MM.1S (cell line): ENCODE results near the gene PRR3.

Experiments used
- DNase-seq: peaks from one replicate; pipeline ENCODE4 v3.0.0-alpha.2; 2015
- H2AFZ ChIP-seq: fragments of 300-600 bp; sonication (generic); 2 replicates; pipeline ENCODE4 v1.6.0; 2016; ENCODE audit warnings: antibody characterized with exemption, low read length
- H3F3A ChIP-seq: fragments of 300-600 bp; sonication (generic); 2 replicates; pipeline ENCODE4 v1.6.1; 2016; ENCODE audit warnings: mild to moderate bottlenecking, antibody characterized with exemption, low read length, moderate library complexity, mixed read lengths; ENCODE audit not compliant: insufficient read depth
- H3K27ac ChIP-seq: fragments of 300-600 bp; sonication (generic); 2 replicates; pipeline ENCODE4 v1.5.1; 2016; ENCODE audit warnings: mild to moderate bottlenecking, low read length
- H3K27me3 ChIP-seq: fragments of 300-600 bp; sonication (generic); replicated peaks from 2 replicates; pipeline ENCODE4 v1.6.0; 2016; ENCODE audit warnings: low read length; ENCODE audit not compliant: insufficient read depth
- H3K36me3 ChIP-seq: fragments of 300-600 bp; sonication (generic); replicated peaks from 2 replicates; pipeline ENCODE4 v1.6.1; 2016; ENCODE audit warnings: mild to moderate bottlenecking, low read length, mixed read lengths; ENCODE audit not compliant: insufficient read depth
- H3K4me1 ChIP-seq: fragments of 300-600 bp; sonication (generic); 2 replicates; pipeline ENCODE4 v1.6.1; 2016; ENCODE audit warnings: low read length, mixed read lengths
- H3K4me2 ChIP-seq: fragments of 300-600 bp; sonication (generic); 2 replicates; pipeline ENCODE4 v1.6.0; 2016; ENCODE audit warnings: low read depth, low read length
- H3K4me3 ChIP-seq: fragments of 300-600 bp; sonication (generic); 2 replicates; pipeline ENCODE4 v1.5.1; 2016; ENCODE audit warnings: low read length, mixed read lengths
- H3K79me2 ChIP-seq: fragments of 300-600 bp; sonication (generic); 2 replicates; pipeline ENCODE4 v1.6.1; 2016; ENCODE audit warnings: mixed run types, low read length, mixed read lengths
- H3K9ac ChIP-seq: fragments of 300-600 bp; sonication (generic); 2 replicates; pipeline ENCODE4 v1.6.1; 2016; ENCODE audit warnings: low read length, mixed read lengths
- H3K9me2 ChIP-seq: fragments of 300-600 bp; sonication (generic); replicated peaks from 2 replicates; pipeline ENCODE4 v1.6.1; 2016; ENCODE audit warnings: mild to moderate bottlenecking, low read length, mixed read lengths; ENCODE audit not compliant: insufficient read depth
- H3K9me3 ChIP-seq: fragments of 300-600 bp; sonication (generic); replicated peaks from 2 replicates; pipeline ENCODE4 v1.6.1; 2016; ENCODE audit warnings: mild to moderate bottlenecking, low read length, mixed read lengths; ENCODE audit not compliant: insufficient read depth
- H4K20me1 ChIP-seq: fragments of 300-600 bp; sonication (generic); 2 replicates; pipeline ENCODE4 v1.6.1; 2016; ENCODE audit warnings: mild to moderate bottlenecking, low read length, moderate library complexity, mixed read lengths; ENCODE audit not compliant: insufficient read depth
- EZH2 ChIP-seq: fragments of 300-600 bp; sonication (generic); optimal IDR thresholded peaks from 2 replicates; pipeline ENCODE3; 2017; ENCODE audit warnings: low read depth, mild to moderate bottlenecking, antibody characterized with exemption, low read length, mixed read lengths
- EZH2phosphoT487 ChIP-seq: fragments of 300-600 bp; sonication (generic); IDR thresholded peaks from 2 replicates; pipeline ENCODE4 v1.6.1; 2018; ENCODE audit warnings: antibody characterized with exemption, low read length
- TF ChIP-seq, protein P1 (sequence below): fragments of 300-600 bp; sonication (generic); IDR thresholded peaks from 2 replicates; pipeline ENCODE4 v1.5.1; 2016; ENCODE audit warnings: antibody characterized with exemption, low read length, mixed read lengths

The PRR3 gene, protein sequence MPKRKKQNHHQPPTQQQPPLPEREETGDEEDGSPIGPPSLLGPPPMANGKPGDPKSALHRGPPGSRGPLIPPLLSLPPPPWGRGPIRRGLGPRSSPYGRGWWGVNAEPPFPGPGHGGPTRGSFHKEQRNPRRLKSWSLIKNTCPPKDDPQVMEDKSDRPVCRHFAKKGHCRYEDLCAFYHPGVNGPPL

DNA sequence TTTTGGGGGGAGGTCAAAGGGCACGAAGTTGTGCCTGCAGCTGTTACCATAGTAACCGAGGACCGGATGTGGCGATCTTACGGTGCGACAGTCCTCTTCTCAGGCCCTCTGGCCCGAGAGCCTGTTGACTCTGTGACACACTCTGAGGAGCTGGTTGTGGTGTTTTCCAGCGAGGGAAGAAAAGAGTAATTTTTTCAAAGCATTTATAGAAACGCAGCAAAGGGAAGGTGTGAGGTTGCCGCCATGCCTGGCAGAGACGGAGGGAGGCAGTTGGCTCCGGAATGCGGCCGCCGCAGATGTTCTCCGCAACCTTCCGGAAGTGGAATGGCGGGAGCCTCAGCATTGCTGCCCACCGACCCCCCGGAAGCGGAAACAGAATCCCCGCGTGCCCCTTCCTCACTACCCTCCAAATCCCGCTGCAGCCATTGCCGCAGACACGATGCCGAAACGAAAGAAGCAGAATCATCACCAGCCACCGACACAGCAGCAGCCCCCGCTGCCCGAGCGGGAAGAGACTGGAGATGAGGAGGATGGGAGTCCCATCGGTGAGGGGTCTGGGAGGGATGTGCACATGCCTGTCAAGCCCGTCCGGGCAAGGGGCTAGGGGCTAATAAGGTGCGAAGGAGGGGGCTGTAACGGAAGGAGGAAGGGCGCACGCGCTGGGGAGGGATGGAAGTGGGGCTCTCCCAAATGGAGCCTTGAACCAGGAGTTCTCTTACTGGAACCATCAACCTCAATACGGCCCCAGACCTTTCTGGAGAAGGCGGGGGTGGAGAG is at the start of gene PRR3:
PRR3 (plus strand) TSS at position 390 of the 777 bp plus-strand sequence; CDS start at position 440, 50 bp downstream.
- no peak for TF ChIP-seq EZH2phosphoT487
- TF ChIP-seq EZH2 = no peak
- TF ChIP-seq, protein P1, sequence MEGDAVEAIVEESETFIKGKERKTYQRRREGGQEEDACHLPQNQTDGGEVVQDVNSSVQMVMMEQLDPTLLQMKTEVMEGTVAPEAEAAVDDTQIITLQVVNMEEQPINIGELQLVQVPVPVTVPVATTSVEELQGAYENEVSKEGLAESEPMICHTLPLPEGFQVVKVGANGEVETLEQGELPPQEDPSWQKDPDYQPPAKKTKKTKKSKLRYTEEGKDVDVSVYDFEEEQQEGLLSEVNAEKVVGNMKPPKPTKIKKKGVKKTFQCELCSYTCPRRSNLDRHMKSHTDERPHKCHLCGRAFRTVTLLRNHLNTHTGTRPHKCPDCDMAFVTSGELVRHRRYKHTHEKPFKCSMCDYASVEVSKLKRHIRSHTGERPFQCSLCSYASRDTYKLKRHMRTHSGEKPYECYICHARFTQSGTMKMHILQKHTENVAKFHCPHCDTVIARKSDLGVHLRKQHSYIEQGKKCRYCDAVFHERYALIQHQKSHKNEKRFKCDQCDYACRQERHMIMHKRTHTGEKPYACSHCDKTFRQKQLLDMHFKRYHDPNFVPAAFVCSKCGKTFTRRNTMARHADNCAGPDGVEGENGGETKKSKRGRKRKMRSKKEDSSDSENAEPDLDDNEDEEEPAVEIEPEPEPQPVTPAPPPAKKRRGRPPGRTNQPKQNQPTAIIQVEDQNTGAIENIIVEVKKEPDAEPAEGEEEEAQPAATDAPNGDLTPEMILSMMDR = no peak
- peak within 1 kb of the TSS; percentile 92 for H2AFZ ChIP-seq
- no peaks in the 10 kb centered on the region; the same call in 1 of the 2 replicates for H3K36me3 ChIP-seq

DNA sequence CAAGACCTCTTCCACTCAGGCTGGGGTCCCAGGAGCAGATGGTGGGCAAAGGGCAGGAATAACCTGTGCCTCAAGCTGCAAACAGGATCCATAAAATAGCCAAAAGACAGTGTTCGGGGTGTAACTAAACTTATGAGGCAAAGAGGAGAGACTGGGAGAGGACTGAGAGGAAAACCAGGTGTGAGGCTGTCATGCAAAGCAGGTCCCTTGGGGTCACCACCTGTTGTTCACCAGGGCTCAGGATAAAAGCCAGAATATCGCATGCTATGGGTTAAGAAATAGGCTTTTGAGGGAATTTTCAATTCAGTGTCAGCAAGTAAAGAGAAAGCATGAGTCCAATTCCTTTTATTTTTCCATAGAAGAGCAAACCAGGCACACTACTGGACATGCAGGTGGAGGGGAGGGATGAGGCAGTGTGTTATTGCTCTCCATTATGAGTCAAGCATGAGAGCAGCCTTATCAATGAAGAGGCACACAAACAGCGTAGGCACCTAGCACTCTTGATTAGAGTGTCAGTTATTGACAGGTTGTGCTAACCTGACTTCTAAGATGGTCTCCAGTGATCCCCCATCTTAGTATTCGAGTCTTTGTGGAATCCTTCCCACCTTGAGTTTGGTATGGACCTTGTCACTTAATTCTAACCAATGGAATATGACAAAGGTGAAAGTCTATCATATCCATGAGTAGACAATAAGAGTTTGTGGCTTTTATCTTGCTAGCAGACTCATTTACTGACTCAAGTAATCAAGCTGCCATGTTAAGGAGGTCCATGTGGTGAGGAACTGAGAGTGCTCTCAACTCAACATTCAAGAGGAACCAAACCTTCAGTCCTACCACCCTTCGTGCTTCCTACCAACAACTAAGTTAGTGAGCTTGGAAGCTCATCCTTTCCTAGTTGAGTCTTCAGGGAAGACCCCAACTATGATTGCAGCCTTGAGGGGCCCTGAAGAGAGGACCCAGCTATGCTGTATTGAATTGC is 49.0 kb upstream of the PRR3 start:
- H3K9ac ChIP-seq = peak overlapping the region; percentile 55; the same call in 1 of the 2 replicates
- H3K4me3 ChIP-seq = peak overlapping the region; percentile 35
- H3K4me1 ChIP-seq = peaks cover 39% of the 10 kb centered on the region
- peak overlapping the region; percentile 94 for H3K4me2 ChIP-seq
- H3K79me2 ChIP-seq = no peaks in the 10 kb centered on the region
- H3K36me3 ChIP-seq = no peaks in the 10 kb centered on the region
- H4K20me1 ChIP-seq = no peaks in the 10 kb centered on the region
- no peaks in the 10 kb centered on the region for H3K9me3 ChIP-seq
- peak overlapping the region; percentile 75 for H2AFZ ChIP-seq
- TF ChIP-seq, protein P1 = no peak
- TF ChIP-seq EZH2 (no peak), EZH2phosphoT487 (no peak)
- DNase-seq = peak; percentile 40
- H3K9me2 ChIP-seq = no peaks in the 10 kb centered on the region
- H3K27ac ChIP-seq = peak overlapping the region; percentile 99
- H3F3A ChIP-seq = peaks cover 26% of the 10 kb centered on the region
- H3K27me3 ChIP-seq = no peaks in the 10 kb centered on the region

More for the DNA sequence above, at the start of gene PRR3:
- no peaks in the 10 kb centered on the region for H4K20me1 ChIP-seq
- peaks cover 13% of the 10 kb centered on the region for H3K4me1 ChIP-seq
- no peaks in the 10 kb centered on the region for H3K9me3 ChIP-seq
- H3K9me2 ChIP-seq = no peaks in the 10 kb centered on the region
- H3K79me2 ChIP-seq = peaks cover 36% of the 10 kb centered on the region
- peak within 1 kb of the TSS; percentile 93 for H3K27ac ChIP-seq
- DNase-seq = peak; percentile 96
- H3F3A ChIP-seq = peaks cover 15% of the 10 kb centered on the region
- H3K27me3 ChIP-seq = no peaks in the 10 kb centered on the region
- peak within 1 kb of the TSS; percentile 97 for H3K9ac ChIP-seq
- H3K4me2 ChIP-seq = peak within 1 kb of the TSS; percentile 93
- H3K4me3 ChIP-seq = peak within 1 kb of the TSS; percentile 96

DNA sequence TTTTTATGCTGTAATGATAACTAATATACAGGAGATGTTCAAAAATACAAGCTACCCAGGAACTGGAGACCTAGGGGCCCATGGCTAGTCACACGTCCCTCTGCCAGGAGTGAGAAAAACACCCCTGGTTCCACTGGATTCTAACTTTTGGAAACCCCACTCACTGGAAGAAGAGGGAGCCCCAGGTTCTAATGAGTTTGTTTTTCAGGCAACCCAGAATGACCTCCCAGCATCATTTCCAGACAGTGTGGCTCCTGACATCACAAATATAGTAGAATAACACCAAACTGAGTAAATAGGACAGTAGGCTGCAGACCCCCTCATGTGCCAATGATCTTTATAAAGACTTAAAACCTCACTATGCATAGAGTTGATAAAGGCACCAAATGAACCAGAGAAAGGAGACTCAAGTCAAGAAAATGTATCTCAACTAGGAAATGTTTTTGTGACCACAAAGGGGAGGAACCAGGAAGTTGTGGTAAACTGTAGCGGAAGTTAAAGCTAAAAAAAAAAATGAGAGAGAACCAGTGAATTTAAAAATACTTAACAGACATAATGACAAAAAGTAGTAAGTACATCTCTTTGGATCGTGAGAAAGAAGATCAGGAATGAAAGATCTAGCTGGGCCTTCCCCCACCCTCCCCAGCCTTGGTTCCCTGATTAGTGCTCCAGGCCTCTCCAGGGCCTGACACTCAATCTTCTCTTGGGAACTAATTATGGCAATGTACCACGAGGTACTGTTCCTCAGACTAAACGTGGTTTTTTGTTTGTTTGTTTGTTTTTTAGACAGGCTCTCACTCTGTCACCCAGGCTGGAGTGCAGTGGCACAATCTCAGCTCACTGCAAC is 48.0 kb upstream of the PRR3 start:
- Histone ChIP-seq H4K20me1 (no peaks in the 10 kb centered on the region), H3K36me3 (no peaks in the 10 kb centered on the region), H2AFZ (peak overlapping the region; percentile 75; the same call in 1 of the 2 replicates), H3K9ac (peak overlapping the region; percentile 55; the same call in 1 of the 2 replicates), H3K27ac (peak overlapping the region; percentile 99), H3K79me2 (no peaks in the 10 kb centered on the region), H3K4me2 (peak overlapping the region; percentile 94), H3K9me2 (no peaks in the 10 kb centered on the region), H3K27me3 (no peaks in the 10 kb centered on the region), H3K9me3 (no peaks in the 10 kb centered on the region), H3K4me1 (peaks cover 39% of the 10 kb centered on the region), H3K4me3 (peak overlapping the region; percentile 46), H3F3A (peaks cover 26% of the 10 kb centered on the region)
- DNase-seq = peak; percentile 84
- TF ChIP-seq, protein P1 = no peak
- no peak for TF ChIP-seq EZH2phosphoT487
- no peak for TF ChIP-seq EZH2
